ENCODE results near the gene NALCN.
"Not testable (repeated sequence)": the region's sequence is repeated elsewhere in the genome, so short reads cannot be mapped to it uniquely, and the experiment has no call there.

Gene NALCN

DNA sequence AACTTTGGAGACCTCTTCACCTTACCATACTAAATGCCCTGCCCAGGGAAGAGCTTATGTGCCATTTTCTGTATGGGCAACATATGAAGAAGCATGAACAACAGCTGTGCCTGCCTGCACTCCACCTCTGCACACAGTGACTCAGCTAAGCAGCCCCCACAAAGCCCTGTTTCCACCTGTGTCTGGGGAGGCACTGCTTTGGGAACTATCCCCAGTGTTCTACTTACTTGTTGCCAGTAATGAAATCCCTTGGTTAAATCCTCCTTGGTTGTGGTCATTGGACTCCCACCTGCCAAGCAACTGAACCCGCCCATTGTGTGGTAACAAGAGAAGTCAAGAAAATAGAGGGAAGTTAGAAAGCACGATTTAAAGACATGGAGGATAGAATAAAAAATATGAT is 84.6 kb downstream of the NALCN start:
- no peak for DNase-seq

DNA sequence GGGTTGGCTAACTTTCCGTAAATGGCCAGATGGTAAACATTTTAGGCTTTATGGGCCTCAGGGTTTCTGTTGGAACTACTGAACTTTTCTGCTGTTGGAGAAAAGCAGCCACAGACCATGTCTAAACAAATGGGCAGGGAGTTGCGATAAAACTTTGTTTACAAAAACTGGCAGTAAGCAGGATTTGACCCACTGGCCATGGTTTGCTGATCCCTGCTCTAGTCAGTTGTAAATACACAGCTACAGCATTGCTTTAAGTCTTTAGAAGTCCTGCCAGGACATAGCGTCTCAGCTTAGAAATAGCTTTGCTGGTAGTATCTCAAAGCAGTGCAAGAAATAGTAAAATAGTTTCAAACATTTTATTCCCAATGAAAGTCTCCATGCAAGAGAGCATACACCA is 88.4 kb downstream of the NALCN start:
- no peak for DNase-seq

- DNase-seq, result no peak
Measured at GRCh38 chr13:101326710-101327109, 89.6 kb downstream of the NALCN start.

DNA sequence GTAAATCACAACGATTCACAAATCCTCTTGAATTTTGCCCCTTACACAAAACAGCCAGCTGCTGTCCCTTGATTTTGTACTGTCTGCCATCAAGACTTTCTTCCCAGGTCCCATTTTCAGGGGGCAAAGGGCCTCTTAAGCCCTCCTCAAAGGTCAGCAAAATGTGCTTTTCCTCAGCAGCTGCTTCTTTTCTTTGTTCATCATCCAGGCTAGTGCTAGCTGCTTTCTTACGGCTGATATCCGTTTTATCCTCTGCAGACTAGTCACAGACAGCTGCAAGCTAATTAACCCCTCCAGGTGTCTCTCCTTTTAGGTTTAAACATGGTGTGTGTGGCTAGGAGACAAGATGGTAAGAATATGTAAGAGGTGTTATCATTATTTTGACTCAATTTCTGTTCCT is 90.9 kb downstream of the NALCN start:
- no peak for DNase-seq

DNA sequence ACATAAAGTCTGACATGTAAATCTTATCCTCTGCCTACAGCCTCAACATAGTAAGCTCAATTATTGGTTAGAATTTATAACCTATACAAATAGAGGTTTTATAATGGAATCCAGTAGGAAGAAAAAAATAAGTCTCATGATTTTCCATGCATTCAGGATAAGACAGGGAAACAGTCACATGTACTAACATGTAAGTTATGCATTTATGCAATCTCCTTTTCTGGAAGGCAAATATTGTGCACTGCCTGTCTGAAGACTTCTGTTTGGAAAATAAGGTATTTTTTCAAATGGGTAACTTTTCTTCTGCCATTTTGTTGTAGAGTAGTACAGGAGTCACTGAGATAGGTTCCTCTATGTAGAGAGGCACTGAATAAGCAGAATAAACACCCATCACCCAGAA is 92.7 kb downstream of the NALCN start:
- DNase-seq, result no peak

GRCh38 chr13:101317986-101318523 is 98.3 kb downstream of the NALCN start:
- no peak for DNase-seq

DNA sequence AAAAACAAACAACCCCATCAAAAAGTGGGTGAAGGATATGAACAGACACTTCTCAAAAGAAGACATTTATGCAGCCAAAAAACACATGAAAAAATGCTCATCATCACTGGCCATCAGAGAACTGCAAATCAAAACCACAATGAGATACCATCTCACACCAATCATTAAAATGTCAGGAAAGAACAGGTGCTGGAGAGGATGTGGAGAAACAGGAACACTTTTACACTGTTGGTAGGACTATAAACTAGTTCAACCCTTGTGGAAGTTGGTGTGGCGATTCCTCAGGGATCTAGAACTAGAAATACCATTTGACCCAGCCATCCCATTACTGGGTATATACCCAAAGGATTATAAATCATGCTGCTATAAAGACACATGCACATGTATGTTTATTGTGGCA is 102.8 kb downstream of the NALCN start:
- DNase-seq, result not testable (repeated sequence)

GRCh38 chr13:101309014-101309619 is 107.2 kb downstream of the NALCN start:
- DNase-seq, result no peak

- no peak for DNase-seq
Measured at GRCh38 chr13:101308247-101309013, 107.9 kb downstream of the NALCN start.

DNA sequence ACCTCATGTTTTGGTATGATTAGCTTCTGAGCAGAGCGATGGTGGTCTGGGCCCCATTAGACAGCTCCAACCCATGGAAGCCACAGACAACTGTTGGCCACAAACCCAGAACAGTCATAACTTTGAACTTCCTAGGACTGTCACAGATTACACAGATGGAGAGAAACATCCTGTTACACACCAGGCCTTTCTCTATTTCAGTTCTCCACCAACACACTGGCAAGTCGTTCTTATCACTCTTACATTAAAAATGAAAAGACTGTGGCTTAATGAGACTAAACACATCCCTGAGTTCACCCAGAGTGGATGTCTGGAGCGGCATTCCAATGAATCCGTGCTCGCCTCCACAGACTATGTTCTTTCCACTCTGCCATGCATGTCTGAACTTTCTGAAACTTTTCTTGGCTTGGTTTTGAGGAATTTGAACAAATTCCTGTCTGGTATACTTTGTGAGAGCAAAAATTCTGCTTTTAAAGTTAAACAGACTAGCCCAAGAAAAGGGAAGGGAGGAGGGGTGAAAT is 109.1 kb downstream of the NALCN start:
- DNase-seq, result no peak

DNA sequence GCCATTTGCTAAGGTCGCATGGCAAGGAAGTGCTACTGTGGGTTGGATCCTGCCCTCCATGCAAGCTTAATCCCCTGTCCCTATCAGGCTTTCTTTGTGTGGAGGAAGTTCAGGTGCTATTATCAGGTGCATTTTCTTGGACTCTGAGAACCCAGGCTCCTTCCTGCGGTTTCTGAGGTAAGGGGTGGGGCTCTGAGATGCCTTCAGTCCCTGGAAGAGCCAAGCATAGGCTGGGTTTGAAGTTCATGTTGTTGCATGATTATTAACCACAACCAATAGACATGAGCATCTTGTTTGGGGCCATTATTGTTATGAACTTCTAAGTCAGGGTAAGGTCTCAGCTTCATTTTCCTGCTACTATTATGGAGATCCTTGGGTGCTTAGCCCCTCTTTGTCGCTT is 109.5 kb downstream of the NALCN start:
- DNase-seq, result no peak

DNA sequence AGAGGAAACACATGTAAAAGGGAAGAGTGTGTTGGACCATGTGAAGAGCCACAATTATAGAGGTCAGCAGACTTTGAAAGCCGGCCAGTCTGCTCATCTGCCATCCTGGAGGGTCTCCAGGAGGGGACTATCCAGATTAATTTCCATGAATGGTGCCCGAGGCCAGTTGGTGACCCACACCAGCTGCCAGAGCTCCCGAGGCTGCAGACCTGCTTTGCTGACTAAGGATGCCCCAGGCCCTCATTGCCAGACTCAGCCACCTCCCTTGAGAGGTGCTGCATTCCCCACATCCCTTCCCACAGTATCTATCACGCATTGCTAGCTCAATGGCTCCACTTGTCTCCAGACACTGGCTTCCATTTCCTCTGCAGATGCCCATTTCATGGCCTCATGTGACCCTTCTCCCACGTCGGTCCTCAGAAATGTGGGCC is 110.3 kb downstream of the NALCN start:
- DNase-seq, result no peak

DNA sequence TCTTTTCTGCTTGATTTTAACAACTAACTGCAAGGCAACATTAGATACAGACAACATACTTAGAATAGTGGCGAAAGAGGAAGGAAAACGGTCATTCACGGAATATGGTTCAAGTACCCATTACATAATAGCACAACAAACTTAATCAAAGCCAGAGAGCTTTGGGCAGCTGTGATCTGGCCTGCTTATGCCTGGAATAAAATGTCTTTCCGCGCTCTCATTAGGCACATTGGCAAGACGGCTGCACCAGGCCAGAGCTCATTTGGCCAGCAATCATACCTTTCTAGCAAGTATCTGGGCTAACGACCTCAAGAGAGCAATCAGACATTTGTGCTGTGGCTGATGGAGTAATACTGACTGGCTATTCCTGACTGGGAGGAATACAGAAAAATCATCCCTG is 112.8 kb downstream of the NALCN start:
- no peak for DNase-seq

GRCh38 chr13:101301053-101301452 is 115.3 kb downstream of the NALCN start:
- no peak for DNase-seq

DNA sequence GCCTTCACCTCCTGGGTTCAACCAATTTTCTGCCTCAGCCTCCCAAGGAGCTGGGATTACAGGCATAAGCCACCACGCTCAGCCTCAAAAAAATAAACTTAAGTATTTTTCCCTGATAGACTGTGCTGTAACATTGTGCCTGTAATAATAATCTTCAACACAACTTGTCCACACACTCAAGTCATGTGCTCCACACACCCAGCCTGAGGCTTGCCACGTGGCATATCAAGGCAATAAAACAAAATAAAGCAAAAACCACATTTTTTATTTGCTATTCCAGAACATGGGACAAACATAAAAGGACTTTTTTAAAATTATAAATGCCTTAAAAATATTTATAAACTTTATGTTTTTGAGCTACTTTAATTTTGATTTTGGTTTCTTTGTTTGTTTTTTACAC is 115.8 kb downstream of the NALCN start:
- DNase-seq, result no peak

GRCh38 chr13:101298517-101298916 is 117.8 kb downstream of the NALCN start:
- no peak for DNase-seq

- DNase-seq, result no peak
Measured at GRCh38 chr13:101297794-101298193, 118.5 kb downstream of the NALCN start.

GRCh38 chr13:101292711-101293110 is 123.6 kb downstream of the NALCN start:
- DNase-seq, result no peak

DNA sequence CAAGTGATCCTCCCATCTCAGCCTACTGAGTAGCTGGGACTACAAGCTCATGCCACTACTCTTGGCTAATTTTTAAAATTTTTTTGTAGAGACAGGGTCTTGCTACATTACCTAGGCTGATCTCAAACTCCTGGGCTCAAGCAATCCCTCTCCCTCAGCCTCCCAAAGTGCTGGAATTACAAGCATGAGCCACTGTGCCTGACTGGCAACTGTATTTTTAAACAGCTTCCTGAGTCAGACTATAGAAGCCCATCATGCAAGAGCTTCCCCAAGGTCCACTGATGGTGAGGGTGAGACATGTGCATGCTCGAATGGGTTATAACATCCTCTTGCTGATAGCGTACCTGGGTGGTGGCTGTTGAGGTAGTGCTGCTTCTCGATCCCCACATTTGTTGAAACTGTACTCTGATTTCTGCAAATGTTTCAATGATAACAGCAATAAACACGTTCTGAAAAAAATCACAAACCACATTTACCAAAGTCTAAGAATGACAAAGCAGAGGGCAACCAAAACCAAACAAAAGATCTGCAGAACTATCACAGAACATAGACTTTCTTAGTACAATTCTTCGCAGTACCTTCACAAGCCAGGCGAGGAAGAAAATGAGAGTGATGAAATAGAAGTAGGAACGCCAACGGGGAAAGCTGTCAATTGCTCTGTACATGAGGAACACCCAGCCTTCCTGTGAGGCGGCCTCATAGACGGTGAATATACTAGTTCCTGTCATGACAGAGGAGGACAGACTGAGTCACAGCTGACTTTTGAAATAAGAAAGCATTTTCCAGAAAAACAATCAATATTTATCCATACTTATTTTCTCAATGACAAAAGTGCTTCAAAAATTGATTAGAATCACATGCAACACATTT is 124.4 kb downstream of the NALCN start:
- DNase-seq, result no peak

GRCh38 chr13:101291206-101291605 is 125.1 kb downstream of the NALCN start:
- no peak for DNase-seq

DNA sequence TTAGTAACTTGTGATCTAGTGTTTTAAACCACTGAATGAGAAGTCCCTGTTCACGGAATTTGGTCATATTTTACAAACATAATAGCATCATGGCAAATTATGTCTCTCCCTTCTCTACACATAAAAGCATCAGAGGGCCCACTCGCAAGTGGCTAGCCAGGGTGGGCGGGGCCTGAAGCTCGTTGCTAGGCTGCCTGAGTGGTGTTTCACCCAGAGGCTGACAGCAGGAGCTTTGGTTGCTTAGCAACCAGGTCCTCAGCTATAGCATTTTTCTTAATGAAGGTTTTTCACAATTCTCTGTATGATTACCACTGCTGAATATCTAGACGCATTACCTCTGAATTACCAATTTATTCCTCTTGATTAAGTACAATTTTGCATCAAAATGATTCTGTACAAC is 126.5 kb downstream of the NALCN start:
- DNase-seq, result peak; percentile 67

GRCh38 chr13:101283782-101284181 is 132.5 kb downstream of the NALCN start:
- DNase-seq, result no peak

DNA sequence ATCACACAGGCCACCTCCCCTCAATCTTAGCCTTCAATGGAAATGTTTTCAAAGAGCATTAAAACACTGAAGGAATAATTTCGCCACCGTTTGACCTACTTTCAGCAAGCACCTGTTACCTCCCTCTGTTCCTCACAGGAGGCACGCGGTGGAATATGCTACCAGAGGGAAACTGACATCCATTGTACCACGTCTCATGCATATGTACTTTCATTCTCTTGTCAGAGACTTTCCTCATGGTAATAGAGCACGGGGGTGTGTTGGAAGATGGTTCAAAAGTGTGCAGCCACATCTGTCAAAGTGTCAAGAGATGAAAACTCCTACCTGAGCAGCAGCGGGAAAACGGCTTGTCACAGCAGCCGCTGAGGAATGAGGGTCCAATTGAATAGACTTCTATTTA is 143.4 kb downstream of the NALCN start:
- no peak for DNase-seq

Measured in femur (tissue), 1 donor.